Brain microvascular endothelial cell (primary cell): Measurements from ENCODE around the gene CFAP161.
"Not testable (repeated sequence)": the region's sequence is repeated elsewhere in the genome, so short reads cannot be mapped to it uniquely, and the experiment has no call there.

Source experiments
- DNase-seq: peaks from one replicate; pipeline ENCODE4 v3.0.0-alpha.2; 2020
- H3K27ac ChIP-seq: fragments of 250-450 bp; sonication (Bioruptor Pico); 2 replicates; pipeline ENCODE4 v1.5.1; 2020; ENCODE audit warnings: mild to moderate bottlenecking, moderate library complexity
- H3K27me3 ChIP-seq: fragments of 250-450 bp; sonication (Bioruptor Pico); replicated peaks from 2 replicates; pipeline ENCODE4 v1.5.1; 2020; ENCODE audit warnings: mild to moderate bottlenecking
- H3K36me3 ChIP-seq: fragments of 250-450 bp; sonication (Bioruptor Pico); replicated peaks from 2 replicates; pipeline ENCODE4 v1.5.1; 2020; ENCODE audit warnings: mild to moderate bottlenecking
- H3K4me3 ChIP-seq: 2 replicates; pipeline ENCODE4 v1.5.1; 2011; ENCODE audit warnings: low read depth, mild to moderate bottlenecking, control low read depth, low read length, moderate library complexity
- CTCF ChIP-seq: IDR thresholded peaks from 2 replicates; pipeline ENCODE4 v1.5.1; 2011; ENCODE audit warnings: low read depth, mild to moderate bottlenecking, moderate library complexity, low read length, control low read depth, inconsistent platforms; ENCODE audit errors: missing control alignments
- in situ Hi-C: cut with HindIII; loops from 2 replicates; pipeline ENCODE4 v1.10.0; 2017; ENCODE audit warnings: low sequenced_read_pairs, low pct_ligation_motif_present

CFAP161 gene

GRCh38 chr15:81115054-81115939 is 18.8 kb upstream of the CFAP161 start:
- H3K27ac ChIP-seq = no peak overlapping the region
- no peak for DNase-seq
- H3K4me3 ChIP-seq = no peak overlapping the region
- in situ Hi-C loops = loop anchor here (25.0 kb wide), 1 partner anchor 147 kb away; no protein-coding TSS in a partner anchor
- H3K27me3 ChIP-seq = peaks cover 13% of the 10 kb centered on the region
- no peak for TF ChIP-seq CTCF
- H3K36me3 ChIP-seq = no peaks in the 10 kb centered on the region

GRCh38 chr15:81117136-81117535 is 16.9 kb upstream of the CFAP161 start:
- no peak for TF ChIP-seq CTCF
- Histone ChIP-seq H3K27me3 (peaks cover 7% of the 10 kb centered on the region), H3K4me3 (no peak overlapping the region), H3K27ac (no peak overlapping the region), H3K36me3 (no peaks in the 10 kb centered on the region)
- in situ Hi-C loops = loop anchor here (25.0 kb wide), 1 partner anchor 145 kb away; no protein-coding TSS in a partner anchor
- DNase-seq = peak; percentile 10

GRCh38 chr15:81117581-81117980 is 16.5 kb upstream of the CFAP161 start:
- DNase-seq = no peak
- no peak overlapping the region for H3K27ac ChIP-seq
- in situ Hi-C loops = loop anchor here (25.0 kb wide), 1 partner anchor 145 kb away; no protein-coding TSS in a partner anchor
- no peak overlapping the region for H3K4me3 ChIP-seq
- no peaks in the 10 kb centered on the region for H3K36me3 ChIP-seq
- no peak for TF ChIP-seq CTCF
- peaks cover 7% of the 10 kb centered on the region for H3K27me3 ChIP-seq

- TF ChIP-seq CTCF = no peak
- no peak overlapping the region for H3K4me3 ChIP-seq
- no peaks in the 10 kb centered on the region for H3K36me3 ChIP-seq
- peaks cover 7% of the 10 kb centered on the region for H3K27me3 ChIP-seq
- H3K27ac ChIP-seq = no peak overlapping the region
- no peak for DNase-seq
- in situ Hi-C loops = loop anchor here (25.0 kb wide), 1 partner anchor 144 kb away; no protein-coding TSS in a partner anchor
These were observed 15.7 kb upstream of the CFAP161 start for GRCh38 chr15:81118361-81118760.

- H3K27ac ChIP-seq = no peak overlapping the region
- H3K36me3 ChIP-seq = no peaks in the 10 kb centered on the region
- in situ Hi-C loops = loop anchor here (25.0 kb wide), 1 partner anchor 142 kb away; no protein-coding TSS in a partner anchor
- no peak for DNase-seq
- no peak overlapping the region for H3K4me3 ChIP-seq
- peaks cover 6% of the 10 kb centered on the region for H3K27me3 ChIP-seq
- TF ChIP-seq CTCF = no peak
These were observed 14.0 kb upstream of the CFAP161 start for GRCh38 chr15:81120069-81120468.

GRCh38 chr15:81126892-81127291 is 7.2 kb upstream of the CFAP161 start:
- in situ Hi-C loops = no loop called here
- no peak for TF ChIP-seq CTCF
- Histone ChIP-seq H3K27me3 (no peaks in the 10 kb centered on the region), H3K27ac (no peak overlapping the region), H3K36me3 (no peaks in the 10 kb centered on the region), H3K4me3 (no peak overlapping the region)
- DNase-seq = no peak

GRCh38 chr15:81141478-81141877 is 7.4 kb downstream of the CFAP161 start:
- H3K4me3 ChIP-seq, in situ Hi-C loops, H3K27me3 ChIP-seq, DNase-seq, H3K27ac ChIP-seq, H3K36me3 ChIP-seq: not testable (repeated sequence)
